Liver (tissue), 3 donors: ENCODE results near the gene MYO10.

Source experiments
- ATF3 ChIP-seq: IDR thresholded peaks from 2 replicates; pipeline ENCODE4 v1.6.1; 2016; ENCODE audit warnings: antibody characterized with exemption
- EGR1 ChIP-seq, 2 donors: IDR thresholded peaks; 2 replicates each; pipeline ENCODE4 v1.6.1; 2016 to 2018; ENCODE audit warnings: antibody characterized with exemption in 2 of 2, low read depth in 2 of 2
- FOXA2 ChIP-seq: IDR thresholded peaks from 2 replicates; pipeline ENCODE4 v1.6.1; 2016; ENCODE audit warnings: antibody characterized with exemption
- GABPA ChIP-seq, 2 donors: IDR thresholded peaks in 1 of 2; conservative IDR thresholded peaks in 1 of 2; 2 replicates each; pipeline ENCODE4 v1.6.1; 2016; ENCODE audit warnings: antibody characterized with exemption in 2 of 2, mild to moderate bottlenecking in 1 of 2, moderate library complexity in 1 of 2
- HNF4A ChIP-seq, 2 donors: conservative IDR thresholded peaks; 2 replicates each; pipeline ENCODE4 v1.6.1; 2016; ENCODE audit warnings: antibody characterized with exemption in 2 of 2, mild to moderate bottlenecking in 2 of 2
- JUND ChIP-seq, 2 donors: IDR thresholded peaks; 2 replicates each; pipeline ENCODE4 v1.6.1; 2016; ENCODE audit warnings: antibody characterized with exemption in 2 of 2
- NR2F2 ChIP-seq: IDR thresholded peaks from 2 replicates; pipeline ENCODE4 v1.6.1; 2016; ENCODE audit warnings: antibody characterized with exemption
- RAD21 ChIP-seq, 2 donors: IDR thresholded peaks; 2 replicates each; pipeline ENCODE4 v1.6.1; 2016; ENCODE audit warnings: antibody characterized with exemption in 2 of 2, mild to moderate bottlenecking in 2 of 2
- RXRA ChIP-seq, 2 donors: IDR thresholded peaks; 2 replicates each; pipeline ENCODE4 v1.6.1; 2017 to 2018; ENCODE audit warnings: antibody characterized with exemption in 2 of 2, mild to moderate bottlenecking in 1 of 2
- SP1 ChIP-seq: IDR thresholded peaks from 2 replicates; pipeline ENCODE4 v1.6.1; 2018; ENCODE audit warnings: antibody characterized with exemption, mild to moderate bottlenecking
- TAF1 ChIP-seq: conservative IDR thresholded peaks from 2 replicates; pipeline ENCODE4 v1.6.1; 2016; ENCODE audit warnings: antibody characterized with exemption, mild to moderate bottlenecking
- TF ChIP-seq, protein P1 (sequence below): fragments of 150-350 bp; IDR thresholded peaks from 2 replicates; pipeline ENCODE4 v1.5.1; 2017; ENCODE audit warnings: improper control_type of control experiment, low read depth, low read length; ENCODE audit not compliant: missing input control
- TF ChIP-seq, protein P2 (sequence below): IDR thresholded peaks from 2 replicates; pipeline ENCODE4 v1.6.1; 2016; ENCODE audit warnings: antibody characterized with exemption, mild to moderate bottlenecking
- TF ChIP-seq, protein P3 (sequence below): IDR thresholded peaks from 2 replicates; pipeline ENCODE4 v1.6.1; 2016; ENCODE audit warnings: antibody characterized with exemption
- donor health status: healthy.
- donor health status: healthy.

DNA sequence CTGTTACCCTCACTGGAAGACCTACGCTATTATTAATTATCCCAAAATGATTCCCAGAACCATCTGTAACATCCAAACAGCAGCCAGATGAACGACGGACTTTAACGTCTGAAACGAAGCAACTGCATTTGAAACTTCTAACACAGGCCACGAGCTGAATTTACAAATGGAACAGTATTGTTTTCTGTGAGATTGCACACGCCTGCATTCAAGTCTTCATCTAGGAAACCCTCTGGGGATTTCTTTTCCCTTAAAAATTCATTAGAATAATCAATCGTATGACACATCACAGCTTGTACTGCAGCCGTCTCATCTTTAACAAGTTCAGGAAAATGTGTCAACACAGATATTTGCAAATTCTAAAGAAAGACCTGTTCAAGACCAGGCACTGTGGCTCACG, 80.2 kb downstream of the MYO10 start:
- TF ChIP-seq SP1: no peak
- TF ChIP-seq, protein P1, sequence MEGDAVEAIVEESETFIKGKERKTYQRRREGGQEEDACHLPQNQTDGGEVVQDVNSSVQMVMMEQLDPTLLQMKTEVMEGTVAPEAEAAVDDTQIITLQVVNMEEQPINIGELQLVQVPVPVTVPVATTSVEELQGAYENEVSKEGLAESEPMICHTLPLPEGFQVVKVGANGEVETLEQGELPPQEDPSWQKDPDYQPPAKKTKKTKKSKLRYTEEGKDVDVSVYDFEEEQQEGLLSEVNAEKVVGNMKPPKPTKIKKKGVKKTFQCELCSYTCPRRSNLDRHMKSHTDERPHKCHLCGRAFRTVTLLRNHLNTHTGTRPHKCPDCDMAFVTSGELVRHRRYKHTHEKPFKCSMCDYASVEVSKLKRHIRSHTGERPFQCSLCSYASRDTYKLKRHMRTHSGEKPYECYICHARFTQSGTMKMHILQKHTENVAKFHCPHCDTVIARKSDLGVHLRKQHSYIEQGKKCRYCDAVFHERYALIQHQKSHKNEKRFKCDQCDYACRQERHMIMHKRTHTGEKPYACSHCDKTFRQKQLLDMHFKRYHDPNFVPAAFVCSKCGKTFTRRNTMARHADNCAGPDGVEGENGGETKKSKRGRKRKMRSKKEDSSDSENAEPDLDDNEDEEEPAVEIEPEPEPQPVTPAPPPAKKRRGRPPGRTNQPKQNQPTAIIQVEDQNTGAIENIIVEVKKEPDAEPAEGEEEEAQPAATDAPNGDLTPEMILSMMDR: no peak
- TF ChIP-seq, protein P2, sequence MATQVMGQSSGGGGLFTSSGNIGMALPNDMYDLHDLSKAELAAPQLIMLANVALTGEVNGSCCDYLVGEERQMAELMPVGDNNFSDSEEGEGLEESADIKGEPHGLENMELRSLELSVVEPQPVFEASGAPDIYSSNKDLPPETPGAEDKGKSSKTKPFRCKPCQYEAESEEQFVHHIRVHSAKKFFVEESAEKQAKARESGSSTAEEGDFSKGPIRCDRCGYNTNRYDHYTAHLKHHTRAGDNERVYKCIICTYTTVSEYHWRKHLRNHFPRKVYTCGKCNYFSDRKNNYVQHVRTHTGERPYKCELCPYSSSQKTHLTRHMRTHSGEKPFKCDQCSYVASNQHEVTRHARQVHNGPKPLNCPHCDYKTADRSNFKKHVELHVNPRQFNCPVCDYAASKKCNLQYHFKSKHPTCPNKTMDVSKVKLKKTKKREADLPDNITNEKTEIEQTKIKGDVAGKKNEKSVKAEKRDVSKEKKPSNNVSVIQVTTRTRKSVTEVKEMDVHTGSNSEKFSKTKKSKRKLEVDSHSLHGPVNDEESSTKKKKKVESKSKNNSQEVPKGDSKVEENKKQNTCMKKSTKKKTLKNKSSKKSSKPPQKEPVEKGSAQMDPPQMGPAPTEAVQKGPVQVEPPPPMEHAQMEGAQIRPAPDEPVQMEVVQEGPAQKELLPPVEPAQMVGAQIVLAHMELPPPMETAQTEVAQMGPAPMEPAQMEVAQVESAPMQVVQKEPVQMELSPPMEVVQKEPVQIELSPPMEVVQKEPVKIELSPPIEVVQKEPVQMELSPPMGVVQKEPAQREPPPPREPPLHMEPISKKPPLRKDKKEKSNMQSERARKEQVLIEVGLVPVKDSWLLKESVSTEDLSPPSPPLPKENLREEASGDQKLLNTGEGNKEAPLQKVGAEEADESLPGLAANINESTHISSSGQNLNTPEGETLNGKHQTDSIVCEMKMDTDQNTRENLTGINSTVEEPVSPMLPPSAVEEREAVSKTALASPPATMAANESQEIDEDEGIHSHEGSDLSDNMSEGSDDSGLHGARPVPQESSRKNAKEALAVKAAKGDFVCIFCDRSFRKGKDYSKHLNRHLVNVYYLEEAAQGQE: no peak
- TF ChIP-seq GABPA (IDR thresholded peaks at IDR 0.05 in 1 of 2, conservative IDR thresholded peaks at IDR 0.05 in 1 of 2): no peak
- TF ChIP-seq EGR1 (IDR thresholded peaks at IDR 0.05; ENCODE audit: low read depth in 2 of 2): no peak
- no peak for TF ChIP-seq TAF1
- TF ChIP-seq, protein P3, sequence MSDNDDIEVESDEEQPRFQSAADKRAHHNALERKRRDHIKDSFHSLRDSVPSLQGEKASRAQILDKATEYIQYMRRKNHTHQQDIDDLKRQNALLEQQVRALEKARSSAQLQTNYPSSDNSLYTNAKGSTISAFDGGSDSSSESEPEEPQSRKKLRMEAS: no peak
- TF ChIP-seq JUND (IDR thresholded peaks at IDR 0.05): no peak
- no peak for TF ChIP-seq FOXA2
- TF ChIP-seq RAD21 (IDR thresholded peaks at IDR 0.05): no peak
- no peak for TF ChIP-seq NR2F2
- TF ChIP-seq RXRA (IDR thresholded peaks at IDR 0.05): no peak
- TF ChIP-seq ATF3: no peak
- no peak for TF ChIP-seq HNF4A (conservative IDR thresholded peaks at IDR 0.05)
